Iris pigment epithelial cell (primary cell): ENCODE results near the gene ULK1.

Source experiments
- DNase-seq: peaks from one replicate; pipeline ENCODE4 v3.0.0-alpha.2; 2011; ENCODE audit warnings: low read depth

Gene ULK1

DNA sequence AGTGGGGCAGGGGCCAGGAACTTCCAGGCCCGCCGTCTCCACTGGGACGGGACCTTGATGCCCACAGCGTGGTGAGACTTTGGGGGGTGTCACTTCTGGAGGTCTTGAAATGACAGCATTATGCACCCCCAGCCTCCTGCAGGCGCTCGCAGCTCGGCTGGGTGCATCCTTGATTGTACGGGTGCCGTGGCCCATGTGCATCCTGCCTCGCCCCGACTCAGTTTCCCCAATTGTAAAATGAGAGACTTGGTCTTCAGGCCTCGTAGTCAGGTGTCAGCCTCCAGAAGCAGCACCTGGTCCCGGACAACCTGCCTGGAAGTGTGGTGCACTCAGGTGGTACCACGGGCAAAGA lies 25.7 kb downstream of the ULK1 start:
- DNase-seq: no peak

DNA sequence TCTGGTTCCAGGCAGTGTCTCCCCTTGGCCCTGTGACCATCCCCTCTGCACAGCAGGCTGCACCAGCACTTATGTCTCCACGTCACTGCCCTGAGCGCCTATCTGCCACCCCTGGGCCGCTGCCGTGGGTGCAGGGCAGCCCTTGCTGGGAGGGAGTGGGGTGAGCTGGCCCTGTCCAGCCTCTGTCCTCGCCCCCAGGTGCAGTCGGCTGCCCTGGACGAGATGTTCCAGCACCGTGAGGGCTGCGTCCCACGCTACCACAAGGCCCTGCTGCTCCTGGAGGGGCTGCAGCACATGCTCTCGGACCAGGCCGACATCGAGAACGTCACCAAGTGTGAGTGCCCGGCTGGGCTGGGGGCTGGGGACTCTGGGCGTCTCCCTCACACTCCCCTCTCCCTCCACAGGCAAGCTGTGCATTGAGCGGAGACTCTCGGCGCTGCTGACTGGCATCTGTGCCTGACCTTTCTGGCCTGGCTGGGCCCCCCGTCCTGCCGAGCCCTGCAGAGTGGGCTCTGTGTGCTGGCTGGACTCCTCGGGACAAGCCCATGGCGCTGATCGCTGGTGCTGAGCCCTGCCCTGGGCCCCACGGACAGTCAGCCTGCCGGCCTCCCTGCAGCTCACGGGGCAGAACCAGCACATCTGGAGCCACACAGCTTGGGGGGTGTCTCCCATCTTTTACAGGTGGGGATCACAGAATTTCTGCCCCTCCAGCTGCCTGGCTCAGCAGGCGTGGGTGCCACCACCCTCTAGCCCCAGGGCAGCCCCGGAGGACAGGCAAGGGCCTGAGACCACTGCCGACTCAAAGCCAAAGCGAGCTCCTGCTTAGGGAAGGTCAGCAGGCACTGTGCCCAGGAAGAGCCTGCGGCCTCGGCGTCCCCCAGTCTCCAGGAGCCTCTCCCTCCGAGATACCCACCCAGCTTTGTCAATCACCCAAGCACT lies 26.7 kb downstream of the ULK1 start:
- DNase-seq: no peak

DNA sequence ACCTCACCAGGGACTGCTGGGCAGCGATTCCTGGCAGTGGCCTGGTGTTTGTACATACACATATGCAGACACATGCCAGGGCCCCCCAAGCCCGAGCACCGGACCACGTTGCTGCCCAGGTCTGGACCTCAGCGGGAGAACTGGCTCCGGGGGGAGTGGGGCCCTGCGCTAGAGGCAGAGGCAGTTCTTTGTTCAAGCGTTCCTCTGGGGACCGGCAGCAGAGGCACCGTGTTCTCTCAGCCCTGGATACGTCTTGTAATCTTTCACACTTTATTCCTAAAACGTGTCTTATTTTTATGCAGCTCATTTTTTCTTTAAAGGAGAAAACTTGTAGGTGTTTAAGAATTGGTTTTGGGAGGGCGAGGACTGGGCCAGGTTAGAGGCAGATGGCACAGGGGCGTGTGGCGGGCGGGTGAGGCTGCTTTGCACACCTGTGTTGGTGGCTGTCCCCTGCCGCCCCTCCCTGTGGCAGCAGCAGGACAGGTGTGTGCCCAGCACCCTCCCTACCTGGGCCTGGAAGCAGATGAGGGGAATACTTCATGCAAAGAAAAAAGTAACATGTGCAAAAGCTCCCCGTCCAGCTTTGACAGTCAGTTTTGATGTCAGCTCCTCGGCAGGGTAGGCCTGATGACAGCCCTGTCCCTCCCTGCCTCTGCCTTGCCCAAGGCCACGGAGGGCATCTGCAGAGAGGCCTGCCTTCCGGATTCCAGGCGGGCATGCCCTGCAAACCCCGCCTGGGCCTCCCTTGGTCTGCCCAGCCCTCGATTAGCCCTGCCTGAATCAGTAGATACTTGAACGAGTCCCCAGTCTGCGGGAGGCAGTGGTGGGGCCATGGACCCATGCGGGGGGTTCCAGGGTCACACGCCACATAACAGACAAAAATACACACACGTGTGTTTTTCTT lies 27.7 kb downstream of the ULK1 start:
- no peak for DNase-seq

DNA sequence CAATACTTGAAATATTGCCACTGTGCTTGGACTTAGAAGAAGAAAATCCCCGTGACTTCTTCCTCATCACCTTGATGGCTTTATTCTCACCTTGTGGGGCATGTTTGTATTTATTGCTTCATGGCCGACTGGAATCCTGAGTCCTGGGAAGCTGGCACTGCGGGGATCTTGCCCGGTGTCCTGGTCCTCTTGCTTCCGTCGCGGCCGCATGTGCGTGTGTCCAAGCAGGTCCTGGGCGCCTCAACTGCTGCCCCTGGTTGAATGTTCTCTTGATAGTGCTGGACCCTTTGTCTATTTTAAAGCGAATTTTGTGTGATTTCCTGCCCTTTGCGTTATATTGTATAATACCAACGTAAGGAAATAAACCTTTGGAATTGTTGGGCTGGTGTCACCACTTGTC lies 28.4 kb downstream of the ULK1 start:
- DNase-seq: no peak

DNA sequence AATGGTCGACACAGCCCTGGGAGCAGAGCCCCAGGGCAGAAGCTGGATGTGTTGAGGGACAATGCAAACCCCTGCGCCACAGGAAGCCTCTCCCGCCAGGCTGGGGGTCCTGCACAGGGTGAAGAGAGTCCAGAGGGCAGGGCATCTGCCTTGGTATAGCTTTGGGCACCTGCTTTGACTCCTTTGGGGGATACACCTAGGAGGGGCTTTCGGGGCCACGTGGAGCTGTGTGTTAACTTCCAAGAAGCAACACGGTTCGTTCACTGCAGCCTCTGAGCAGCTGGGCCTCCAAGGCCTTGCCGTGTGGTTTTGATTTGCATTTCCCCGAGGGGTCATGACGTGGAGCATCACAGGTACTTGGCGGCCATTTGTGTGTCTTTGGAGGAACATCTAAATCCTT lies 28.8 kb downstream of the ULK1 start:
- no peak for DNase-seq

DNA sequence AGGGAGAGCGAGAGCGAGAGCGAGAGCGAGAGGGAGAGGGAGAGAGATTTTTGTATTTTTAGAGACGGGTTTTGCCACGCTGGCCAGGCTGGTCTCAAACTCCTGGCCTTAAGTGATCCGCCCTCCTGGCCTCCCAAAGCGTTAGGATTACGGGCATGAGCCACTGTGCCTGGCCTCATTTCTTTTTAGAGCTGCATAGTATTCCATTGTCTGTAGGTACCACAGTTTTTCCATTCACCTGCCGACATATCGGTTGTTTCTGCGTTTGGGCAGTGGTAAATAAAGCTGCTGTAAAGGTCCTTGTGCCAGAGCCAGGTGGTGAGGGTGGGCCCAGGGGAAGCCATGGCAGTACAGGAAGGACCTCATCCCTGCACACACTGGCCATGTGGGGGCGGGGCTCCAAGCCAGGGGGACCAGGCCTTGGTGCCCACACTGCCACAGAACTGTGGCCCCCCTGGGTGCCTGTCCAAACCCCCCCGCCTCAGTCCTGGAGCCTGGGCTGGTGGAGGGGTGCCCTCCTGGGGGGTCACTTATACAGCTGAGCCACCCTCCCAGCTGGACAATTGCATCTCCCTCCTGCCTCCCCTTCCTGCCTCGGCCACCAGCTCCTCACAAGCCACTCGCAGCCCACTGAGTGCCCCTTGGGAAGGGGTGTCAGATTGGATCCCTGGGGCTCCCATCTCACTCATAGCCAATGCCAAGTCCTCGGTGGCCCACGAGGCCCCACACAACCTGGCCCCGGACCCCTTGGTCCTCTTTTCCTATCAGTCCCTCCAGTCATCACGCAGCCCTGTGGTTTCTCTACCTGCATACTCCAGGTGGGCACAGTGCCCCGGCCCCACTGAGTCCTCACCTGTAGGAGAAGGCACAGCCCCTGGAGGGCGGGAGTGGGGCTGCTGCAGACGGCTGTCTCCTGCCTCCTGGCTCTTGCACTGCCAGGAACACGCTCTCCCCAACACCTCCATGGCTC lies 33.0 kb downstream of the ULK1 start:
- DNase-seq: no peak

DNA sequence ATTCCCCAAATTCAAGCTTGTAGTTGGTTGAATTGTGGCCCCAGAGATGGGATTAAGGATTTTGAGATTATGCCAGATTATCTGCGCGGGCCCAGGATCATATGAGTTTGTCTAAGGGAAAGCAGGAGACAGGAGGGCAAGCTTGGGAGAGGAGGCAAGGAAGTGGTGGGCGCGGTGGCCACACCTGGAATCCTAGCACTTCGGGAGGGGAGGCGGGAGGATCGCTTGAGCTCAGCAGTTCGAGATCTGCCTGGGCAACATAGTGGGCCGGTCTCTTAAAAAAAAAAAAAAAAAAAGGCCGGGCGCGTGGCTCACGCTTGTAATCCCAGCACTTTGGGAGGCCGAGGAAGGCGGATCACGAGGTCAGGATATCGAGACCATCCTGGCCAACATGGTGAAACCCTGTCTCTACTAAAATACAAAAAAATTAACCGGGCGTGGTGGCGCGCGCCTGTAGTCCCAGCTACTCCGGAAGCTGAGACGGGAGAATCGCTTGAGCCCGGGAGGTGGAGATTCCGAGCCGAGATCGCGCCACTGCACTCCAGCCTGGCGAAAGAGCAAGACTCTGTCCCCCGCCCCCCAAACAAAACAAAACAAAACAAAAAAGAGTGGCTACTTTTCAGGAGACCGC lies 33.8 kb downstream of the ULK1 start:
- DNase-seq: no peak

DNA sequence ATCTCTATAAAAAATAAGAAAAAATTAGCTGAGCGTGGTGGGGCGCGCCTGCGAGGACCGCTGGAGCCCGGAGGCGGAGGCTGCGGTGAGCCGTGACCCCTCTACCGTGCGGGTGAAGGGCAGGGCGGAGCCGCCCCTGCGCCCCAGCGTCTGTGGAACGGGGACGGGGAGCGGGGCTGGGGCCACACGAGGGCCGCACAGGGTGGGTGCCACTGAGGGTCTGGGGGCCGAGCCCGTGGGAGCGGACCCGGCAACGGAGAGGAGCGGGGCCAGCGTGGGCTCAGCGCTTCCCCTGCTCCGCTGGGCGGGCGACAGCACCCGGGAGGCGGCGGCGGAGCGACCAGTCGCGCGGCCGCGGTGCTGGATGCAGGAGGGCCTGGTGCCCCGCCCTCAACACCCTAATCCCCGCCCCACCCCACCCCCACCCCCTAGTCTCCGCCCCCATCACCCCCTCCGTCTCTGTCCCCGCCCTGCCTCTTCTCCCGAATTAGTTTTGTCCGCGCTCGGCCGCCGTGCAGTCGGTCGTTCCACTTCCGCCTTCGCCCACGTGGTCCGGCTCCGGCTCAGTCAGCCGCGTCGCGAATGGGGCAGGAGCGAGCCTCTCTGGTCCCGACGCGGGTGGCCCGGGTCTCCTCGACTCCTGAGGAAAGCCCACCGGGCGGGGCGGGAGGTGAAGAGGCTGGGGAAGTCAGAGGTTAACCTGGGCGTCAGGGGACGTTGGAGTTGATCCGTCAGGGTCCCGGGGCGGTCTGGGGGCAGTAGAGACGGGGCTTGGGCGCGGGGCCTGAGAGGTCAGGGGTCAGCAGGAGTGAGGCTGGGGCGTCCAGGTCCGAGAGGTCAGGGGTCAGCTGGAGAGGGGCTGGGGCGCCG lies 34.5 kb downstream of the ULK1 start, which contains the start of gene PUS1:
Gene PUS1, plus strand, starts transcription at position 566 of the 870 bp plus-strand sequence. CDS start 447 bp downstream, outside the sequence.
- peak; percentile 94 for DNase-seq

DNA sequence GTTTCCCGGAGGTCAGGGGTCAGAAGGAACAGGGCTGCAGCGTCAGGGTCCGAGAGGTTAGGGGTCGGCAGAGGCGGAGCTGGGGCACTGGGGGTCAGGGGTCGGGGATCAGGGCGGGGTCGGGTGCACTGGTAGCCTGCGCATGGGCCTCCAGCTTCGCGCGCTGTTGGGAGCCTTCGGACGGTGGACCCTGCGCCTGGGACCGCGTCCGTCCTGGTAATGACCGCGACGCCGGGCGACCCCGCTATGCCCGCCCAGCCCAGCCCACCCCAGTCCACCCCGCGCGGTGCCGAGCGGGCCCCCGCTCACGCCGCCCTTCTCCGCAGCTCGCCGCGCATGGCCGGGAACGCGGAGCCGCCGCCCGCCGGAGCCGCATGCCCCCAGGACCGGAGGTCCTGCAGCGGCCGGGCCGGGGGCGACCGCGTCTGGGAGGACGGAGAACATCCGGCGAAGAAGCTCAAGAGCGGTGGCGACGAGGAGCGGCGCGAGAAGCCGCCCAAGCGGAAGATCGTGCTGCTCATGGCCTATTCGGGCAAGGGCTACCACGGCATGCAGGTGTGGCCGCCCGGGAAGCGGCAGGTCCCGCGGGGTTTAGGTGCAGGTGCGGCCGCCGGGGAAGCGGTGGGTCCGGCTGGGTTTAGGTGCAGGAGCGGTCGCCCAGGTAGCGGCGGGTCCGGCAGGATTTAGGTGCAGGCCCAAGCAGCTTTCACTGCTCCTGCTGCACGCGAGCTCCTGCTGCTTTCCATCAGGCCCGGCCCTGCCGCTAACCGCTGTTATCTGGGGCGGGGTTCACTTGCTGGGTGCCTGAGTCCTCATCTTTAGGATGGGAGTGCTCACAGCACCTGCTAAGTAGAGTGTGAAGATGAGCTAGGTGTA lies 35.4 kb downstream of the ULK1 start:
- DNase-seq: peak; percentile 38

DNA sequence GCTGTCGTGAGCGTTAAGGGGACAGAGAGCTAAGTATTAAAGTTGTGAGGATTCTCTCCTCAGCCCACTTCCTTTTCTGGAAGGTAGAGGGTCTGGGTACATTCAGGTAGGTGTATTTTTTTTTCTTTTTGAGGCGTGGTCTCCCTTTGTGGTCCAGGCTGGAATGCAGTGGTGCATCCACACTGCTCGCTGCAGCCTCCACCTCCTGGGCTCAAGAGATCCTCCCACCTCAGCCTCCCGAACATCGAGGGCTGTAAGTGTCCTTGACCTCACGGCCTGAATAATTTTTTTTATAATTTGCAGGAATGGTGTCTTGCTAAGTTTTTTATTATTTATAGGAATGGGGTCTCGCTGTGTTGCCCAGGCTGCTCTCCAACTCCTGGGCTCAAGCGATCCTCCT lies 36.1 kb downstream of the ULK1 start:
- DNase-seq: no peak

DNA sequence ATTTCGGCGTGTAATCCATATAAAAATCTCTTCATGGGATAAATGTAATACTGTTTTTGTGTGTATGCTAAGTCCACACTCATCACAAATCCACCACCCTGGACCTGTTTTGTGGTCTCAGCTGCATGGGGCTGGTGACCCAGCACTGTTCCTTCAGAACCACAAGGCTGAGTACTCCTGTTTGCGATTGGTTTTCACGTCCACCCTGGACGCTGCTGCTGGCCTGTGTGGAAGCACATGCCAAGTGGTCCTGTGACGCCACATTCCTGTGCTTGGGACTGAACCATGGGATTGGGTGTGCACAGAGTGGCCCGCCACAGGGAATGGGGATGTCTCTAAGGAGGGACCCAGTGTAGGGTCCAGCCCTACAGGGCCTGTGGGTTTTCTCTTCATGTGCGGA lies 39.0 kb downstream of the ULK1 start:
- DNase-seq: no peak

DNA sequence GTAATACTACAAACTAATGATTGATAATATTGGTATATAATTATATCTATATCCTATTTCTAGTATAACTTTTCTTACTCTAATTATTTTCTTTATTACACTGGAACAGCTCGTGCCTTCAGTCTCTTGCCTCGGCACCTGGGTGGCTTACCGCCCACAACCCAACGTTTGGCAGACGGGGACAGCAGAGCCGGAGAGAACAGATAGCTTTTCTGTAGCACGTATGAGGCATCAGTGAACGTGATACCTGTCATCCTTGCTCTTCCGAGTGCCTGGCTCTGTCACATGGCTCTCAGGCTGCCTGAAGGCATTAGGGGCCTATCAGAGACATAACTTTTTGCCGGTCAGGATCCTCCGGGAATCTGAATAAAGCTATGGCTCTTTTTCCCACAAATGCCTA lies 40.1 kb downstream of the ULK1 start:
- no peak for DNase-seq

DNA sequence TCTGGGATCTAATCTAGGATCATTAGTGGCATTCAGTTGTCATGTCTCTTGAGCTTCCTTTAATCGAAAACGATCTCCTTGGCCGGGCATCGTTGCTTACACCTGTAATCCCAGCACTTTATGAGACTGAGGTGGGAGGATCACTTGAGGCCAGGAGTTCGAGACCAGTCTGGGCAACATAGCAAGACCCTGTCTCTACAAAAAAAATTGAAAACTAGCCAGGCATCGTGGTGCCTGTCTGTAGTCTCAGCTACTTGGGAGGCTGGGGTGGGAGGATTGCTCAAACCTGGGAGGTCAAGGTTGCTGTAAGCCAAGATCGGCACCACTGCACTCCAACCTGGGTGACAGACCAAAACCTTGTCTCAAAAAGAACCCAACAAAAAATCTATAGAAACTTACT lies 43.7 kb downstream of the ULK1 start:
- DNase-seq: no peak

DNA sequence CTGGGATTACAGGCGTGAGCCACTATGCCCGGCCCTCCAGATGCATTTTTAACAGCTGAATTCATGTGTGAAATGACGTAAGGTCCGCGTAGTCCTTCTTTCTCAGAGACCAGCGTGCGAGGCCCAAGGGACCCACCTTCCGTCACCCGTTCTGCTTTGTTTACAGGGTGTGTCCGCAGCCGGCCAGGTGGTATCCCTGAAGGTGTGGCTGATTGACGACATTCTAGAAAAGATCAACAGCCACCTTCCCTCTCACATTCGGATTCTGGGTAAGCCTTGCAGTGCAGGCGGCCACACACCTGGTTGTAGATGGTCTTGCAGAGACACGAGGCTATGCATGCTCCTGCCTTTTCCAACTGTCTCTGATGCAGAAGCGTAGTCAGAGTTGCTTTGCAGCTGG lies 44.6 kb downstream of the ULK1 start:
- no peak for DNase-seq

DNA sequence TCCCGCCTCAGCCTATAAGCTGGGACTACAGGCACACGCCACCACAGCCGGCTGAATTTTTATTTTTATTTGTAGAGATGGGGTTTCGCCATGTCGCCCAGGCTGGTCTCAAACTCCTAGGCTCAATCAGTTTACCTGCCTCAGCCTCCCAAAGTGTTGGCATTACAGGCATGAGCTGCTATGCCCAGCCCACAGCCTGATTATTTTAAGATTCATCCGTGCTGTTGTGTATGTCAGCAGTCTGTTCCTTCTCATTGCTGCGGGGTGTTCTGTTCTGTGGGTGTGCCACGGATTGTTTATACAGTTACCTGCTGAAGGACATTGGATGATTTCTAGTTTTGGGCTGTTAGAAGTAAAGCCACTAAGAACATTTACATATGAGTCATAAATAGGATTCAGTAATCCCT lies 45.7 kb downstream of the ULK1 start:
- peak; percentile 22 for DNase-seq

DNA sequence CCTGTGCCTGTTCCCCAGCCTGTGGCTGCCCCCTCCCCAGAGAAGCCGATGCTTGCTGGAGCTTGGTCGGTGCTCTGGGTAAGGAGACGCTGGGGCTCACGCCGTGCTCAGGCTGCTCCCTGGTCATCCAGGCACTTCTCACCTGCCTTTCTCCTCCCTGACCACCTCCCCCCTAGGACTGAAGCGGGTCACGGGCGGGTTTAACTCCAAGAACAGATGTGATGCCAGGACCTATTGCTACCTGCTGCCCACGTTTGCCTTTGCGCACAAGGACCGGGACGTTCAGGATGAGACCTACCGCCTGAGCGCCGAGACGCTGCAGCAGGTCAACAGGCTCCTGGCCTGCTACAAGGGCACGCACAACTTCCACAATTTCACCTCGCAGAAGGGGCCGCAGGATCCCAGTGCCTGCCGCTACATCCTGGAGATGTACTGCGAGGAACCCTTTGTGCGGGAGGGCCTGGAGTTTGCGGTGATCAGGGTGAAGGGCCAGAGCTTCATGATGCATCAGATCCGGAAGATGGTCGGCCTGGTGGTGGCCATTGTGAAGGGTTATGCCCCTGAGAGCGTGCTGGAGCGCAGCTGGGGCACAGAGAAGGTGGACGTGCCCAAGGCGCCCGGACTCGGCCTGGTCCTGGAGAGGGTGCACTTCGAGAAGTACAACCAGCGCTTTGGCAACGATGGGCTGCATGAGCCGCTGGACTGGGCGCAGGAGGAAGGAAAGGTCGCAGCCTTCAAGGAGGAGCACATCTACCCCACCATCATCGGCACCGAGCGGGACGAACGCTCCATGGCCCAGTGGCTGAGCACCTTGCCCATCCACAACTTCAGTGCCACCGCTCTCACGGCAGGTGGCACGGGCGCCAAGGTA lies 46.9 kb downstream of the ULK1 start:
- DNase-seq: no peak

DNA sequence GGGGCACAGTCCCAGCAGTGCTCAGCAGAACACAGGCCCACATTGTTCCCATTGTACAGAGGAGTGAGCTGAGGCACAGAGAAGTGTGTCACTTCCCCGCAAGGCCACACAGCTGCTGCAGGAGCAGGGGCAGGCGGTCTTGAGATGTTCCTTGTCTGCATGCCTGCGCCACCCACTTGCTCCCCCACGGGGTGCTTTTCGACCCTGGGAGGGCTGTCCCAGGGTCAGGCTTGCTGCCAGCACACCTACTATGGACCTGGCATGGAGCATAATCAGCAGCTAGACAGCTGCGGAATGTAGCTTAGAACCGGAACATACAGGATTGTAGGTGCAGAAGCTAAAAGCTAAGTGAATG lies 47.5 kb downstream of the ULK1 start:
- no peak for DNase-seq

DNA sequence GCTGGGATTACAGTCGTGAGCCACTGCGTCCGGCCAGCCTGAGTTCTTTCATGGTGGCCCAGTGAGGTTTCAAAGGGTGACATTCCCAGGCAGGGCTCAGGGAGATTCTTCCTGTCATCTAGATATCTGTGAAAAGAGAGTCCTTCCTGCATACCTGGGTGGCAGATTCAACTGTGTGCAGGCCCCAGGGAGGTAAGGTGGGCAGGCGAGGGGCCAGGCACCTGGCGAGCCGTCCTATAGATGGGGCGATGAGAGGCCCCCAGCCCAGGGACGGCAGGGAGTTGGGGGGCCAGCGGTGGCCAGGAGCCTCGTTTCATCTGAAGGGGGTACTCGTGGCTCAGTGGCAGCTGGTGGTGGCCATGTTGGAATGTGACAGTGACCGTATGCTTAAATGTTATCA lies 48.2 kb downstream of the ULK1 start:
- DNase-seq: no peak
